DMS79 treated with DMSO at 0.1 percent for 48 hours (cell line): Measurements from ENCODE around the gene PANX3.
"Not testable (repeated sequence)": the region's sequence is repeated elsewhere in the genome, so short reads cannot be mapped to it uniquely, and the experiment has no call there.

Experiments used
- DNase-seq: peaks from one replicate; lab custom pipeline; 2025; lab: John Stamatoyannopoulos, UW

PANX3 gene

GRCh38 chr11:124611064-124611463 is at the start of gene PANX3:
TSS of gene PANX3 (plus strand) at chr11:124611428. CDS start at chr11:124611557, 129 bp downstream.
- DNase-seq: no peak

GRCh38 chr11:124569697-124570096 is 41.5 kb upstream of the PANX3 start, which contains the start of gene OR8A1:
TSS of gene OR8A1 (plus strand) at chr11:124569997. CDS start at chr11:124570120, 123 bp downstream.
- no peak for DNase-seq

GRCh38 chr11:124570160-124570559 is 41.1 kb upstream of the PANX3 start:
- DNase-seq: no peak

- DNase-seq: no peak
These were observed 33.4 kb upstream of the PANX3 start for GRCh38 chr11:124577716-124578427.

- no peak for DNase-seq
These were observed 32.5 kb upstream of the PANX3 start for GRCh38 chr11:124578761-124579160.

GRCh38 chr11:124581817-124582216 is 29.4 kb upstream of the PANX3 start:
- DNase-seq: no peak

- DNase-seq: no peak
These were observed 28.7 kb upstream of the PANX3 start for GRCh38 chr11:124582565-124582964.

- no peak for DNase-seq
These were observed 27.4 kb upstream of the PANX3 start for GRCh38 chr11:124583781-124584180.

- no peak for DNase-seq
These were observed 26.4 kb upstream of the PANX3 start for GRCh38 chr11:124584681-124585372.

- peak; percentile 51 for DNase-seq
These were observed 24.9 kb upstream of the PANX3 start for GRCh38 chr11:124586238-124586860.

GRCh38 chr11:124591430-124591829 is 19.8 kb upstream of the PANX3 start:
- DNase-seq: no peak

- no peak for DNase-seq
These were observed 18.6 kb upstream of the PANX3 start for GRCh38 chr11:124592627-124593026.

- no peak for DNase-seq
These were observed 15.9 kb upstream of the PANX3 start for GRCh38 chr11:124595302-124595701.

GRCh38 chr11:124597626-124598025 is 13.6 kb upstream of the PANX3 start:
- no peak for DNase-seq

- no peak for DNase-seq
These were observed 10.5 kb upstream of the PANX3 start for GRCh38 chr11:124600621-124601320.

- no peak for DNase-seq
These were observed 9.0 kb upstream of the PANX3 start for GRCh38 chr11:124602193-124602592.

GRCh38 chr11:124602723-124603122 is 8.5 kb upstream of the PANX3 start:
- DNase-seq: not testable (repeated sequence)

- no peak for DNase-seq
These were observed 5.5 kb upstream of the PANX3 start for GRCh38 chr11:124605719-124606118.

- DNase-seq: no peak
These were observed 3.1 kb upstream of the PANX3 start for GRCh38 chr11:124608147-124608546.

GRCh38 chr11:124610295-124610694 is 933 bp upstream of the PANX3 start:
- no peak for DNase-seq

- peak; percentile 40 for DNase-seq
These were observed 817 bp downstream of the PANX3 start for GRCh38 chr11:124612045-124612444.

- no peak for DNase-seq
These were observed 1.5 kb downstream of the PANX3 start for GRCh38 chr11:124612567-124613246.
